ENCODE measurements around the gene SNRPA1.
"Not testable (repeated sequence)": the region's sequence is repeated elsewhere in the genome, so short reads cannot be mapped to it uniquely, and the experiment has no call there.

SNRPA1 gene

DNA sequence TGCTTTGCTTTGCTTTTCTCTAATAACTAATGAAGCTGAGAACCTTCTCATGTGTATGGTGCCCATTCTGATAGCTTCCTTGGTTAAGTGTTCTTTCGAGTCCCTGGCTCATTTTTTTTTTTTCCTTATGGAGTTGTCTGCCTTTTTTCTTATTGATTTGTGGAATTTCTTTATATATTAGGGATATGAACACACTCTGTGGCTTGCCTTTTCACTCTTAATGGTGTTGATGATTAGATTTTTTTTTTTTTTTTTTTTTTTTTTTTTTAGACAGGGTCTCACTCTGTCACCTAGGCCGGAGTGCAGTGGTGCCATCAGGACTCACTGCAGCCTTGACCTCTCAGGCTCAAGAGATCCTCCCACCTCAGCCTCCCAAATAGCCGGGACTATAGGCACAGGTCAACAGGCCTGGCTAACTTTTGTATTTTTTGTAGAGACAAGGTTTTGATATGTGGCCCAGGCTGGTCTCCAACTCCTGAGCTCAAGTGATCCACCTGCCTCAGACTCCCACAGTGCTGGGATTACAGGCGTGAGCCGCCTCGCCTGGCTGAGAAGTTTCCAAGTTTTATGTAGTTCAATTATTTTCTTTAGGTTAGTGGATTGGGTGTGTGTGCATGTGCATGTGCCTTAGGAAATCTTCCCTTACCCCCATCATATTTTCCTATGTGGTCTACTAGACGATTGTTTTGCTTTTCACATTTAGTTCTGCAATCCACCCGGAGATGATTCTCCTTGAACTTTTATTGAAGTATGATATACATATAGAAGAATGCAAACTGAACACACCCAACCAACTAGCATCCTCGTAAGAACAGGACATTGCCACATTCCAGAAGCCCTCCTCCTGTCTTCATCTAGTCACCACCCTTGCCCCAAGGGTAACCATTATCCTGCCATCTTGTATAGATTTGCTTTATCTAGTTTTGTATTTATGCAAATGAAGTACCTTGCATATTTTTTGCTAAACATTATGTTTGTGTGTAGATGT, 1.7 kb upstream of the SNRPA1 start:
- DNase-seq (ENCODE audit: low read depth in 2 of 2): peak in 1 of 2 experiments; percentile 13

DNA sequence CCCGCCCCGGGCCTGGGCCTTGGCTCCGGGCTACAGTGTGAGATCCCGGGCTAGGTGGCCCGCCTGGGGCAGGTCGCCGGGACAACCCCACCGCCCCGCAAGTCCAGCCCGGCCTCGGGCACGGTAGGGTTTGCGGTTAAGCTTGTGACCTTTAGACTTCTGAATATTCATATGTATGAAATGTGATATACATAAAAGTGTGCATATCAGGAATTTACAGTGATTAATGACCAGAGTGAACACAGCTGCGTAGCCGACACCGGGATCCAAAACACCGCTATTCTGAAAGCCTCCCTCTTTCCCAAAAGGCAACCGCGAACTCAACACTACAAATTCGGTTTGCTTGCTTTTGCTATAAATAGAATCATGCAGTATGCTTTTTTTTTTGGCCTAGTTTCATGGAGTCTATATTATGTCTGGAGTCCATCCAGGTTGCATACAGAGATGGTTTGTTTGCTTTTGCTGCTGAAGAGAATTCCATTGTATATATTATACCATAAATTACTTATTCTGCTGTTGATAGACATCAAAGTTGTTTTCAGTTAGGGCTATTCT, 636 bp upstream of the SNRPA1 start:
- DNase-seq (ENCODE audit: low read depth in 2 of 2): peak; percentile 60 to 64

GRCh38 chr15:101293122-101293521, 1.9 kb downstream of the SNRPA1 start:
- DNase-seq (ENCODE audit: low read depth in 2 of 2): no peak

- no peak for DNase-seq (ENCODE audit: low read depth in 2 of 2)
Measured at GRCh38 chr15:101288905-101289513, 6.0 kb downstream of the SNRPA1 start.

DNA sequence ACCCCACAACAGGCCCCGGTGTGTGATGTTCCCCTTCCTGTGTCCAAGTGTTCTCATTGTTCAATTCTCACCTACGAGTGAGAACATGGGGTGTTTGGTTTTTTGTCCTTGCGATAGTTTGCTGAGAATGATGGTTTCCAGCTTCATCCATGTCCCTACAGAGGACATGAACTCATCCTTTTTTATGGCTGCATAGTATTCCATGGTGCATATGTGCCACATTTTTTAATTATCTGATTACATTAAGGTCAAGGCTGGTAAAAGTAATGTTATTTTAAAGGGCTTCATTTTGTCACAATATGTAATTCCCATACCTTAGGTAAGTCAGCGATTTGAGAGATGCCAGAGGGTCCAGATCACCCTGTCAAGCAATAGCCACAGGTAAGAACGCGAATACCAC, 7.7 kb downstream of the SNRPA1 start:
- not testable (repeated sequence) for DNase-seq (ENCODE audit: low read depth in 2 of 2)

- no peak for DNase-seq (ENCODE audit: low read depth in 2 of 2)
Measured at GRCh38 chr15:101286471-101287114, 8.5 kb downstream of the SNRPA1 start.

DNA sequence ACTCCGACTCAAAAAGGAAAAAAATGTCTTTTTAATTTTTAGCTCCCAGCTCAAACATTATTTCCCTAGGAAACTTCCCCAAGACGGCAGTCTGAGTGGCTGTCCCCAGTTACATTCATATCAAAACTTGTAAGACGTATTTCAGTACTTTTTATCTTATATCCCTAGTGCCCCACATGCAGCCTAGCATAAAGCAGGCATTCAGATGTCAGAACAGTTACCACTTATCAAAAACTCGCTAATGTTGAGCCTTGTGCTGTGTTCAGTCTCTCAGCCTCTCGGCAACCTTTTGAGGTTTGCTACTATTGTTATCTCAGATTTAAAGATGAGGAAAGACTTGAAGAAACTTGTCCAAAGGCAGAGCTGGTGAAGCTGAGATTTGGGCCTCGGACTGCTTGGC, 11.1 kb downstream of the SNRPA1 start:
- no peak for DNase-seq (ENCODE audit: low read depth in 2 of 2)

GRCh38 chr15:101280007-101280406, 15.0 kb downstream of the SNRPA1 start:
- DNase-seq (ENCODE audit: low read depth in 2 of 2): no peak

- DNase-seq (ENCODE audit: low read depth in 2 of 2): no peak
Measured at GRCh38 chr15:101277943-101278564, 17.0 kb downstream of the SNRPA1 start.

DNA sequence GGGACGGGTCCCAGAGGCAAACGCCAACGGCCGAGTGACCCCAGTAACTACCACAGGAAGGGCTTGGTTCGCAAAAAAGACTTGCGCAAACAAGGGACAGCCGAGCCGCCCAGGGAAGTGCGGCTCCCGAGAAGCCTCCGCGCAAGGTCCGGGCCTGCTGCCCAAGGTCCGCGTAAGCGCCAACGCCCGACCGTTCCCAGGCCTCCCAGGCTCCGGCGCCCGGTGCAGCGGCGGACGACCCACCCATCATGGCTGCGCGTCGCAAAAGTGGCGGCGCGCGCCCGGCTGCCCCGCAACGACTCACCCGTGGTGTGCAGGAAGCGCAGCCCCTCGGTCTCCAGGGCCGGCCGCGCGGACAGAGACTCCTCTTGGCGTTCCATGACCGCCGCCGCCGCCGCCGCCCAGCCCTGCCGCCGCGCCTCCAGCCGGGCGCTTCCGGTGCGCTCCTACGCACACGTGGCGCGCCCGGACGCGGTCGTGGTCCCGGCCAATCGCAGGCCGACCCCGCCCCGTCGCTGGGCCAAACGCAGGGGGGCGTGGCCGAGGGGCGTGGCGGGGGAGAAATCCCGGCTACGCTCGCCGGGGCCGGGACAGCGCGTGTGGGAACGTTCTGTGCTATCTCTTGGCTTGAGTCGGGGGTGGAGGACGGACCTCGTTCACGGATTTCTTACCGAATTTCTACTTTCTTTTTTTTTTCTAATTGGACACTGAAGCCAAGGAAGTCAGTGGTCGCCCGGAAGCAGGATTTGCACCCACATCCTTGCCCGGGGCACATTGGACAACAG, 17.8 kb downstream of the SNRPA1 start, which contains the start of gene SELENOS:
TSS of gene SELENOS (minus strand) at position 448 of the 785 bp plus-strand sequence. CDS start at position 380, 68 bp downstream.
- DNase-seq (ENCODE audit: low read depth in 2 of 2): peak; percentile 73 to 78

DNA sequence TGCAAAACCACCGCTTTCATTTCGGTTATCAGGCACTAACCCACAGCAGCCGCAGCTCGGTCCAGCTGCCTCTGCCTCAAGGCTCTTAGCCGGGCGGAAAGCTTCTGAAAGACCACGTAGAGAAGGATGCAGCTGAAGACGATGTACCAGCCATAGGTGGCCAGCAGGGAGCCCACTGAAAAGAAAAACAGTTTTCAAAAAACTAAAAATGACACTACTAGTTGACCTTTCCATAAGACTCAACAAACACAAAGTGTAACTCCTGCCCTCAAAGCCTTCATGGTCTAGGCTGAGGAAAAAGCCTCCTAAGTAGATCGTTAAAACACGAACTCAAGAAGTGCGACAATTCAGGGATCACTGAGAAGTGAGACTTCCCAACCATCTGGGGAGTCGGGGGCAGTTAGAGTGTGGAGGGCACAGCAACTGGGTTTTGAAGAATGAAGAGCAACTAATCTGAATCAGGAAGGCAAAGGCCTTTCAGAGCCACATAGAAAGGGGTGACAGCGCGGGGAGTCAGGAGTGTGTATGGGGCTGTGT, 18.5 kb downstream of the SNRPA1 start:
- no peak for DNase-seq (ENCODE audit: low read depth in 2 of 2)

- DNase-seq (ENCODE audit: low read depth in 2 of 2): no peak
Measured at GRCh38 chr15:101275018-101275417, 20.0 kb downstream of the SNRPA1 start.

- DNase-seq (ENCODE audit: low read depth in 2 of 2): no peak
Measured at GRCh38 chr15:101273534-101273933, 21.5 kb downstream of the SNRPA1 start.

GRCh38 chr15:101272584-101272983, 22.5 kb downstream of the SNRPA1 start:
- DNase-seq (ENCODE audit: low read depth in 2 of 2): no peak

DNA sequence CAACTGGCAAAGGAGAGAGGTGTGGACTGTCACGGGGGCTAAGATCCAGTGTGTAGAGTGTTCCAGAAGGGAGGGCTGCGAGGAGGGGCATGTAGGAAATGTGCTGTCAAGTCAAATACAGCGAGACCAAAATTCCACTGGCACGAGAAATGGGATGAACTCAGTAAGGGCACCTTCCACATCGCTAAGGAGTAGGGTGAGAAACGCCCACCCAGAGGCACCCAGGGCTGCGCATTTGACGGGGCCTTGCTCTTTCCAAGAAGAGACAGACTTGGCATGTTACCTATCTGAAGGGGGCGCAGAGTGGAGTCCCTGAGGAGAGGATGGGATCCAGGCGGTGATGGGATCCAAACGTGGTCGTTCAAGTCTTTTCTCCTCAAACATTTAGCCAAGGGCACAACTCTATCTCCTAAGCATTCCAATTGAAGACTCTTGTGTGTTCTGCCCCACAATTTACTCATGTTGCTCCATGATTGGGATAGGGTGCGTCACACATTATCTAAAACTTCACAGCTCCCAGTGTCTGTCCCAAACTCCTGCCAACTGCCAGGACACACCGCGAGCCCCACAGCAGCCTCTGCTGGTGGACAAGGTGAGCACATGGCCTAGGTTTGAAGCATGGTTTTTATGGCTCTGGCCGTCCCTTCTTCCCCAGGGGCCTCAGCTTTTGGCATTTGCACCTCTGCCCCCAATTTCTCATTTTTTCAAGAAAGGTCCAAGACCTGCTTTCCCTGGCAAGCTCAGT, 25.4 kb downstream of the SNRPA1 start:
- DNase-seq (ENCODE audit: low read depth in 2 of 2): no peak

DNA sequence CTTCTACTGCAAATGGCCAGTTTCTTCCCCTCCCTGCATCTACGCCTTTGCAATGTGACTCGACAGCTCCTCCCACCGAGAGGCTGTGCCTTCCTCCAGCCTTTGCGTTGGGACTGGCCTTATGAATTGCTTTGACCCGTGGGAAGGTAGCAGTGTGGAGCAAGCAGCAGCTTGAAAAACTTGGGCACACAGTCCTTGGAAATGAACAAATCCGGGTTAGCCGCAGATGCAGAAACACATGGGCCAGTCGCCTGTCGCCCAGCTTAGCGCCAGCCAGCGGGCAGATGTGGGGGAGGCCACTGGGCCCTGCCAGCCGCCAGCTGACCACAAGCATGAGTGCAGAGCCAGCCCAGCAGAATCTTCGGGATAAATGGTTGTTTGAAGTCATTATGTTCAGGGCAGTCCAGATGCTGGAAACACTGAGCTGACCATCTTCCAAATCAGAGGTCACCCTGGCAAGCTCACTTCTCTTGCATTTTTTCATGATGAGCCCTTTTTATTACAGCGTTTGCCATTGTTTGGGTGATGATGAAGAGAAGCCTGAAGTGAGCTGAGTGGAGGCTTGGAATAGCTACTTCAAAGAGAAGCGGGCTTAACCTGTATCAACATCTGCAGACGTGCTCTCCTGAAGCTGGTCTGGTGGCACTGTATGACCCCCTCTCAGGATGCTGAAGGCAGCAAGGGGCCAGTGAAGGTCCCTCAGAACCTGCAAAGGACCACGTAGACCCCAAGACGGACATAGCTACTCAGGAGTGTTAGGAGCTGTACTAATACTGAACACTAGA, 27.5 kb downstream of the SNRPA1 start:
- DNase-seq (ENCODE audit: low read depth in 2 of 2): no peak

DNA sequence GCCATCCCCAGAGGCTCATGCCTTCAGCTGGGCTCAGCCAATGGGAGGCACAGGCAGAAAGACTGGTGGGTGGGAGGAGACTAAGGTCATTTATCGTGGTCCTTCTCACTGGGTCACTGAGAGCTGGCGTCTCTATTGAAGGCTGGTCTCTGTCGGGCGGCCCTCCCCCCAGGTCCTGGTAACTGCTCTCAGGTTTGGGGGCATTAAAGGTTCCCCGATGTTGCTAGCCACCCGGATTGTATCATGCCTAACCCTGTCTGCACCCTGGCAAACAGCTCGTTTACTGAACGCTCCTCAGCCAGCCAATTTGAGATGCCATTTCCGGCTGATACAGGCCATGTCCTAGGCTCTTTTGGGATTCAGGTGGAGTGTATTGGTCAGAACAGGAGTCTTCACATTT, 28.3 kb downstream of the SNRPA1 start:
- no peak for DNase-seq (ENCODE audit: low read depth in 2 of 2)

DNA sequence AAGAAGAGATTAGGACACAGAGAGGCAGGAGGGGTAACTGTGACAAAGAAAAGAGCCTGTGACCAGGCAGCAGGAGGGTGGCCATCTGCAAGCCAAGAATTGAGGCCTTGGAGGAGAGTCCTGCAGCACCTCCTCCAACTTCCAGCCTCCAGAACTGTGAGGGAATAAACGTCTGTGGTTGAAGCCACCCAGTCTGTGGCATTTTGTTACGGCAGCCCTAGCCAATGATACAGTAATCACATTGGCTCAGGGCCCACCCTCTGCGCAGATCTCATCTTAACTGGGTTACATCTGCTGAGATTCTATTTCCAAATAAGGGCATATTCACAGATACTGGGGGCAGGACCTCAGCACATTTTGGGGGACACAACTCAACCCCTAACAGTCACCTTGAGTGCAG, 29.0 kb downstream of the SNRPA1 start:
- peak; percentile 61 to 63 for DNase-seq (ENCODE audit: low read depth in 2 of 2)
